CD14-positive monocyte (primary cell): ENCODE results near the gene DLEU7. TPM values are rescaled to one million over a fixed set of nuclear protein-coding genes. Genes with fewer than 3 reads are reported as not detected.

Experiments
- DNase-seq, 3 donors: peaks; one replicate each; pipeline ENCODE4 v3.0.0-alpha.2; 2011 to 2022
- H2AFZ ChIP-seq: 2 replicates; pipeline ENCODE4 v1.6.0; 2012; ENCODE audit warnings: mild to moderate bottlenecking, low read depth, low read length, inconsistent platforms; ENCODE audit not compliant: insufficient read depth, poor library complexity, severe bottlenecking
- H3K27ac ChIP-seq, 2 donors: 1 replicate in 1 of 2; 2 replicates in 1 of 2; pipeline ENCODE4 v1.5.1; 2012 to 2013; ENCODE audit warnings: low read length in 2 of 2, control low read depth in 1 of 2, inconsistent platforms in 1 of 2, low read depth in 1 of 2, mild to moderate bottlenecking in 1 of 2
- H3K27me3 ChIP-seq, 2 donors: one replicate each; pipeline versions ENCODE4 v1.6.0 to v1.6.1; 2011 to 2013; ENCODE audit warnings: low read length in 2 of 2; ENCODE audit not compliant: control insufficient read depth in 2 of 2, insufficient read depth in 2 of 2
- H3K36me3 ChIP-seq, 2 donors: replicated peaks in 1 of 2; 1 replicate in 1 of 2; 2 replicates in 1 of 2; pipeline versions ENCODE4 v1.5.1 to v1.6.1; 2012 to 2013; ENCODE audit warnings: low read length in 2 of 2, control low read depth in 1 of 2, inconsistent platforms in 1 of 2, mild to moderate bottlenecking in 1 of 2; ENCODE audit not compliant: insufficient read depth in 2 of 2, control insufficient read depth in 1 of 2
- H3K4me1 ChIP-seq, 2 donors: 1 replicate in 1 of 2; 2 replicates in 1 of 2; pipeline versions ENCODE4 v1.5.1 to v1.6.1; 2012 to 2013; ENCODE audit warnings: low read length in 2 of 2, control low read depth in 1 of 2, inconsistent platforms in 1 of 2, mild to moderate bottlenecking in 1 of 2, moderate library complexity in 1 of 2; ENCODE audit not compliant: insufficient read depth in 2 of 2, control insufficient read depth in 1 of 2
- H3K4me2 ChIP-seq: replicated peaks from 2 replicates; pipeline ENCODE3; 2012; ENCODE audit warnings: low read length, moderate library complexity, mild to moderate bottlenecking; ENCODE audit not compliant: poor library complexity, severe bottlenecking; ENCODE audit errors: extremely low read depth
- H3K4me3 ChIP-seq, 3 experiments: fragments of 200-600 bp in 1 of 3; sonication (generic) in 1 of 3; replicated peaks in 1 of 3; 1 replicate in 2 of 3; 2 replicates in 1 of 3; pipeline ENCODE4 v1.5.1; 2011 to 2013; ENCODE audit warnings: low read length in 3 of 3, mild to moderate bottlenecking in 3 of 3, control low read depth in 2 of 3, low read depth in 2 of 3, inconsistent platforms in 1 of 3, moderate library complexity in 1 of 3
- H3K79me2 ChIP-seq: 2 replicates; pipeline ENCODE4 v1.6.0; 2012; ENCODE audit warnings: mild to moderate bottlenecking, control low read depth, inconsistent platforms, low read length, moderate library complexity; ENCODE audit not compliant: insufficient read depth
- H3K9ac ChIP-seq: 2 replicates; pipeline ENCODE4 v1.6.0; 2017; ENCODE audit warnings: low read length, mild to moderate bottlenecking; ENCODE audit not compliant: insufficient read depth, poor library complexity, severe bottlenecking
- H3K9me3 ChIP-seq, 2 donors: replicated peaks in 1 of 2; 1 replicate in 1 of 2; 2 replicates in 1 of 2; pipeline versions ENCODE4 v1.5.1 to v1.6.1; 2012 to 2013; ENCODE audit warnings: low read length in 2 of 2, control low read depth in 1 of 2; ENCODE audit not compliant: control insufficient read depth in 1 of 2, insufficient read depth in 1 of 2
- H4K20me1 ChIP-seq: 2 replicates; pipeline ENCODE4 v1.6.0; 2012; ENCODE audit warnings: mild to moderate bottlenecking, low read length, control low read depth, moderate library complexity; ENCODE audit not compliant: insufficient read depth
- H3K27ac Mint-ChIP-seq, 7 donors: one replicate each; pipeline ENCODE4 v1.8.0; 2020; ENCODE audit warnings: mild to moderate bottlenecking in 7 of 7, mixed read lengths in 7 of 7, moderate library complexity in 6 of 7, inconsistent platforms in 2 of 7
- H3K27me3 Mint-ChIP-seq, 3 donors: one replicate each; pipeline ENCODE4 v1.8.0; 2021 to 2022; ENCODE audit warnings: low read depth in 3 of 3, mild to moderate bottlenecking in 3 of 3, mixed read lengths in 3 of 3, moderate library complexity in 3 of 3, inconsistent platforms in 1 of 3
- H3K36me3 Mint-ChIP-seq, 2 donors: one replicate each; pipeline ENCODE4 v1.8.0; 2020; ENCODE audit warnings: mixed read lengths in 2 of 2, inconsistent platforms in 1 of 2, mild to moderate bottlenecking in 1 of 2
- H3K4me1 Mint-ChIP-seq: one replicate; pipeline ENCODE4 v1.8.0; 2020; ENCODE audit warnings: mild to moderate bottlenecking, mixed read lengths
- H3K4me3 Mint-ChIP-seq, 2 donors: one replicate each; pipeline ENCODE4 v1.8.0; 2020; ENCODE audit warnings: mild to moderate bottlenecking in 2 of 2, mixed read lengths in 2 of 2, moderate library complexity in 1 of 2
- H3K9me3 Mint-ChIP-seq, 7 donors: one replicate each; pipeline ENCODE4 v1.8.0; 2020 to 2022; ENCODE audit warnings: mixed read lengths in 7 of 7, mild to moderate bottlenecking in 6 of 7, moderate library complexity in 6 of 7, inconsistent platforms in 2 of 7
- CTCF ChIP-seq: fragments of 200-600 bp; IDR thresholded peaks from one replicate; pipeline ENCODE4 v1.8.0; 2022; ENCODE audit warnings: antibody characterized with exemption, mild to moderate bottlenecking
- WGBS: methylation state at CpG from one replicate; pipeline ENCODE4 v1.1.5; 2013; ENCODE audit warnings: missing lambda C conversion rate; ENCODE audit not compliant: insufficient coverage; 5-methylcytosine and 5-hydroxymethylcytosine counted together
- intact Hi-C, 2 donors: fragments of 100-400 bp; cut with micrococcal nuclease; formaldehyde crosslinking; loops; one replicate each; pipeline versions ENCODE4 v1.15.0 to v1.15.1; 2023
- polyA plus RNA-seq, 3 donors: library from polyadenylated mRNA; depleted of rRNA in 1 of 3; unstranded in 2 of 3; stranded (reverse) in 1 of 3; fragments of 300-500 nt in 2 of 3; fragments of >200 nt in 1 of 3; fragmentation: Illumina TruSeq in 2 of 3; gene quantifications; 1 replicate in 2 of 3; 2 replicates in 1 of 3; pipeline ENCODE4 v1.2.3, GENCODE V29; 2012 to 2021

The DLEU7 gene
- polyA plus RNA-seq, 3 donors = 1.4 to 16.1 (median 13.0) TPM

GRCh38 chr13:50838701-50839100 is 4.8 kb downstream of the DLEU7 start:
- Histone ChIP-seq H3K27me3 (peaks cover 0 to 6% of the 10 kb centered on the region in 2 donors), H3K4me2 (no peak overlapping the region), H3K27ac (no peak overlapping the region), H3K4me1 (peaks cover 13 to 14% of the 10 kb centered on the region in 2 donors), H3K9ac (no peak overlapping the region), H3K4me3 (no peak overlapping the region), H4K20me1 (no peaks in the 10 kb centered on the region), H3K36me3 (no peaks in the 10 kb centered on the region), H3K9me3 (no peaks in the 10 kb centered on the region), H3K79me2 (no peaks in the 10 kb centered on the region), H2AFZ (no peak overlapping the region)
- TF ChIP-seq CTCF = no peak
- Mint-ChIP-seq H3K27me3 (peaks cover 2 to 13% (median 5%) of the 10 kb centered on the region in 3 donors), H3K36me3 (peaks cover 6 to 7% of the 10 kb centered on the region in 2 donors), H3K9me3 (peaks cover 0 to 6% (median 4%) of the 10 kb centered on the region in 7 donors), H3K4me1 (peaks cover 10% of the 10 kb centered on the region), H3K4me3 (no peak overlapping the region), H3K27ac (peak overlapping the region in 1 of 7 donors; percentile 20)
- 100% methylated on average over 2 of the region's 8 CpGs for WGBS
- DNase-seq = no peak
- intact Hi-C loops = no loop called here

- Histone ChIP-seq H4K20me1 (no peaks in the 10 kb centered on the region), H3K9me3 (no peaks in the 10 kb centered on the region), H3K27ac (no peak overlapping the region), H3K4me2 (no peak overlapping the region), H3K79me2 (no peaks in the 10 kb centered on the region), H3K36me3 (no peaks in the 10 kb centered on the region), H2AFZ (no peak overlapping the region), H3K4me1 (peaks cover 7 to 8% of the 10 kb centered on the region in 2 donors), H3K4me3 (no peak overlapping the region), H3K9ac (no peak overlapping the region), H3K27me3 (peaks cover 0 to 3% of the 10 kb centered on the region in 2 donors)
- TF ChIP-seq CTCF = no peak
- no peak for DNase-seq
- no peak overlapping the region for H3K4me3 Mint-ChIP-seq
- intact Hi-C loops = no loop called here
- peaks cover 8% of the 10 kb centered on the region for H3K4me1 Mint-ChIP-seq
- H3K9me3 Mint-ChIP-seq = peaks cover 5 to 12% (median 11%) of the 10 kb centered on the region in 7 donors
- H3K27me3 Mint-ChIP-seq = peaks cover 2 to 8% (median 5%) of the 10 kb centered on the region in 3 donors
- H3K27ac Mint-ChIP-seq = no peak overlapping the region
- 100% methylated on average over 3 of the region's 5 CpGs for WGBS
- peaks cover 8 to 9% of the 10 kb centered on the region in 2 donors for H3K36me3 Mint-ChIP-seq
Measured at GRCh38 chr13:50838031-50838430, 5.5 kb downstream of the DLEU7 start.
